ENCODE results near the gene KCND1. TPM values are rescaled to one million over a fixed set of nuclear protein-coding genes. Genes with fewer than 3 reads are reported as not detected.

The KCND1 gene
- total RNA-seq, 2 donors from 2014 or later: 1.3 to 1.5 TPM

DNA sequence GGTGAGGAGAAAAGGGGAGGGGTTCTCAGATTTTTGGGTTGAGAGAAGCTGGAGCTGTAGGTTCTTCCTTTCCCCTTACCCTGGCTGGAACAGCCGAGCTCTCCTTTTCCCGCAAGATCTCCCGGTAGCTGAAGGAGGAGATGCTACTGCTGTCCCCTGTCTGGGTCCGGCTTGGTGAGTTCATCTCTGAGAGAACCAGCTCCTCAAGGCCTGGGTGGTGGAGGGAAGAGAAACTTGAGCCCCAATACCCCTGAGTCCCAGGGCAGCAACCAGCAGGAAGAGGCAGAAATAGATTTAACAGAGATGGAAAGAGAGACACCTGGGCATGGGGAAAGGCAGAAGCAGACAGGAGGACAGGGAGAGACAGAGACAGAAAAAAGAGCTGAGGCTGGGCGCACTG lies 6.6 kb upstream of the KCND1 start:
- TF ChIP-seq CTCF (IDR thresholded peaks at IDR 0.05): no peak
- DNase-seq (ENCODE audit: low spot score): no peak
- H3K9me3 ChIP-seq: no peaks in the 10 kb centered on the region
- H3K4me1 ChIP-seq: no peaks in the 10 kb centered on the region
- H3K4me3 ChIP-seq: no peak overlapping the region
- no peaks in the 10 kb centered on the region for H3K27me3 ChIP-seq
- H3K36me3 ChIP-seq: peaks cover 6% of the 10 kb centered on the region
- H3K27ac ChIP-seq: no peak overlapping the region

GRCh38 chrX:48976086-48976485 lies 4.4 kb upstream of the KCND1 start:
- no peaks in the 10 kb centered on the region for H3K27me3 ChIP-seq
- no peak overlapping the region for H3K4me3 ChIP-seq
- H3K9me3 ChIP-seq: no peaks in the 10 kb centered on the region
- H3K36me3 ChIP-seq: no peaks in the 10 kb centered on the region
- no peak overlapping the region for H3K27ac ChIP-seq
- DNase-seq (ENCODE audit: low spot score): no peak
- TF ChIP-seq CTCF (IDR thresholded peaks at IDR 0.05): no peak
- H3K4me1 ChIP-seq: peaks cover 0 to 17% of the 10 kb centered on the region in 2 donors

GRCh38 chrX:48975541-48975940 lies 3.9 kb upstream of the KCND1 start:
- H3K27ac ChIP-seq: no peak overlapping the region
- H3K4me1 ChIP-seq: peaks cover 0 to 17% of the 10 kb centered on the region in 2 donors
- no peak for DNase-seq (ENCODE audit: low spot score)
- H3K9me3 ChIP-seq: no peaks in the 10 kb centered on the region
- TF ChIP-seq CTCF (IDR thresholded peaks at IDR 0.05): no peak
- no peaks in the 10 kb centered on the region for H3K27me3 ChIP-seq
- H3K36me3 ChIP-seq: no peaks in the 10 kb centered on the region
- H3K4me3 ChIP-seq: no peak overlapping the region

DNA sequence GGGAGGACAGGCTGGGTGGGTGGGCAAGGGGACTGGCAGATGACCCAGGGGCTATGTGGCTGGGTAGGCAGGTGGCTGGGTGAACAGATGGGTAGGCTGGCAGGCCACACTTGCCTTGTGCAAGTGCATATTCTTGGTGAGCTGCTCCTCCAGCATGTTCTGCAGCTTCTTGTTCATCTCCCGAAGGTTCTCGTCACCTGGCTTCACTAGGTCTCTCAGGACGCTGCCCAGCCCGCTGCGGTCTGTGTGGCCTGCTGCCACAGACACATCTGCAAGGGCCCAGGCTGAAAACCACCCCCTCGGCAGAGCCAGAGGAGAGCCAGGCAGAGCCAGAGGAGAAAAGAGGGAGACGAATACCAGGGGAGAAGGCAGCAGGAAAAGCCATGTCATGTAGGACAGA lies 3.4 kb upstream of the KCND1 start:
- H3K4me1 ChIP-seq: peaks cover 0 to 17% of the 10 kb centered on the region in 2 donors
- no peaks in the 10 kb centered on the region for H3K9me3 ChIP-seq
- H3K4me3 ChIP-seq: no peak overlapping the region
- no peak for TF ChIP-seq CTCF (IDR thresholded peaks at IDR 0.05)
- H3K27me3 ChIP-seq: no peaks in the 10 kb centered on the region
- no peak for DNase-seq (ENCODE audit: low spot score)
- H3K36me3 ChIP-seq: no peaks in the 10 kb centered on the region
- H3K27ac ChIP-seq: no peak overlapping the region

- no peaks in the 10 kb centered on the region for H3K36me3 ChIP-seq
- no peak for TF ChIP-seq CTCF (IDR thresholded peaks at IDR 0.05)
- H3K27me3 ChIP-seq: no peaks in the 10 kb centered on the region
- peaks cover 0 to 17% of the 10 kb centered on the region in 2 donors for H3K4me1 ChIP-seq
- H3K9me3 ChIP-seq: no peaks in the 10 kb centered on the region
- no peak overlapping the region for H3K4me3 ChIP-seq
- no peak overlapping the region for H3K27ac ChIP-seq
- no peak for DNase-seq (ENCODE audit: low spot score)
Observed at GRCh38 chrX:48974574-48974973, 2.9 kb upstream of the KCND1 start.

- H3K36me3 ChIP-seq: no peaks in the 10 kb centered on the region
- peaks cover 0 to 17% of the 10 kb centered on the region in 2 donors for H3K4me1 ChIP-seq
Observed at GRCh38 chrX:48974033-48974432, 2.4 kb upstream of the KCND1 start.

More at GRCh38 chrX:48974033-48974432, 2.4 kb upstream of the KCND1 start:
- Histone ChIP-seq H3K27ac (no peak overlapping the region), H3K9me3 (no peaks in the 10 kb centered on the region), H3K4me3 (no peak overlapping the region), H3K27me3 (no peaks in the 10 kb centered on the region)
- DNase-seq (ENCODE audit: low spot score): no peak
- TF ChIP-seq CTCF (IDR thresholded peaks at IDR 0.05): no peak

Measured in right atrium auricular region (tissue), 2 donors.